CD4-positive, CD25-positive, alpha-beta regulatory T cell (primary cell): Measurements from ENCODE around the gene EPB41L2. TPM values are rescaled to one million over a fixed set of nuclear protein-coding genes. Genes with fewer than 3 reads are reported as not detected.

ENCODE experiments used
- ATAC-seq, 2 donors: fragments of 150-1000 bp; cut with Tn5 transposase; one replicate each; pipeline ENCODE4 v1.10.0; 2021; ENCODE audit warnings: low read depth in 2 of 2, moderate number of reproducible peaks in 2 of 2, moderate library complexity in 1 of 2
- DNase-seq, 3 donors: peaks; one replicate each; pipeline versions ENCODE4 v3.0.0 to v3.0.0-alpha.2; 2012 to 2022; ENCODE audit warnings: mixed read lengths in 1 of 3
- H3K27ac ChIP-seq: one replicate; pipeline ENCODE4 v1.7.0; 2013; ENCODE audit warnings: mild to moderate bottlenecking, low read length; ENCODE audit not compliant: insufficient read depth, poor library complexity, severe bottlenecking
- H3K27me3 ChIP-seq: one replicate; pipeline ENCODE4 v1.7.0; 2013; ENCODE audit warnings: low read length; ENCODE audit not compliant: control insufficient read depth, insufficient read depth
- H3K36me3 ChIP-seq: one replicate; pipeline ENCODE4 v1.7.0; 2013; ENCODE audit warnings: mild to moderate bottlenecking, low read length, moderate library complexity; ENCODE audit not compliant: control insufficient read depth, insufficient read depth
- H3K4me1 ChIP-seq: 2 replicates; pipeline ENCODE4 v1.7.0; 2013; ENCODE audit warnings: mild to moderate bottlenecking, low read length; ENCODE audit not compliant: insufficient read depth, control insufficient read depth, poor library complexity, severe bottlenecking
- H3K4me3 ChIP-seq: one replicate; pipeline ENCODE4 v1.7.0; 2013; ENCODE audit warnings: low read depth, mild to moderate bottlenecking, low read length, moderate library complexity
- H3K9me3 ChIP-seq, 2 experiments: 1 replicate in 1 of 2; 2 replicates in 1 of 2; pipeline ENCODE4 v1.7.0; 2013; ENCODE audit warnings: low read length in 2 of 2, mild to moderate bottlenecking in 1 of 2, moderate library complexity in 1 of 2; ENCODE audit not compliant: control insufficient read depth in 2 of 2
- H3K27ac Mint-ChIP-seq, 3 donors: one replicate each; pipeline ENCODE4 v1.8.0; 2020 to 2022; ENCODE audit warnings: mild to moderate bottlenecking in 3 of 3, mixed read lengths in 3 of 3, moderate library complexity in 2 of 3
- H3K27me3 Mint-ChIP-seq: one replicate; pipeline ENCODE4 v1.8.0; 2022; ENCODE audit warnings: mild to moderate bottlenecking, mixed read lengths
- H3K36me3 Mint-ChIP-seq: one replicate; pipeline ENCODE4 v1.8.0; 2020; ENCODE audit warnings: mixed read lengths
- H3K4me1 Mint-ChIP-seq, 4 donors: one replicate each; pipeline ENCODE4 v1.8.0; 2020 to 2022; ENCODE audit warnings: mixed read lengths in 4 of 4, mild to moderate bottlenecking in 1 of 4
- H3K4me3 Mint-ChIP-seq, 4 donors: one replicate each; pipeline ENCODE4 v1.8.0; 2020 to 2022; ENCODE audit warnings: mild to moderate bottlenecking in 4 of 4, mixed read lengths in 4 of 4, moderate library complexity in 3 of 4
- H3K9me3 Mint-ChIP-seq, 7 donors: one replicate each; pipeline ENCODE4 v1.8.0; 2020 to 2022; ENCODE audit warnings: mixed read lengths in 7 of 7, mild to moderate bottlenecking in 3 of 7, moderate library complexity in 2 of 7
- polyA plus RNA-seq, 4 donors: library from polyadenylated mRNA; unstranded; fragments of 300-500 nt; fragmentation: Illumina TruSeq; gene quantifications; one replicate each; pipeline ENCODE4 v1.2.3, GENCODE V29; 2021
- total RNA-seq: library from RNA; stranded (reverse); gene quantifications from one replicate; pipeline ENCODE4 v1.2.3, GENCODE V29; 2022

EPB41L2 gene
- total and polyA plus RNA-seq, 5 donors from 2014 or later = 3.3 to 13.6 (median 3.8) TPM

GRCh38 chr6:130981409-130981808 is 81.6 kb downstream of the EPB41L2 start:
- Histone ChIP-seq H3K9me3 (no peaks in the 10 kb centered on the region), H3K4me1 (no peaks in the 10 kb centered on the region), H3K27me3 (no peaks in the 10 kb centered on the region), H3K27ac (no peak overlapping the region), H3K4me3 (no peak overlapping the region), H3K36me3 (no peaks in the 10 kb centered on the region)
- Mint-ChIP-seq H3K36me3 (peaks cover 8% of the 10 kb centered on the region), H3K27ac (no peak overlapping the region), H3K4me3 (no peak overlapping the region), H3K27me3 (peaks cover 2% of the 10 kb centered on the region), H3K4me1 (peaks cover 0 to 9% (median 3%) of the 10 kb centered on the region in 4 donors), H3K9me3 (peaks cover 0 to 10% (median 1%) of the 10 kb centered on the region in 7 donors)
- no peak for ATAC-seq
- DNase-seq = no peak

GRCh38 chr6:130980310-130981032 is 82.6 kb downstream of the EPB41L2 start:
- H3K9me3 Mint-ChIP-seq = peaks cover 0 to 7% (median 0%) of the 10 kb centered on the region in 7 donors
- peaks cover 0 to 6% (median 3%) of the 10 kb centered on the region in 4 donors for H3K4me1 Mint-ChIP-seq
- Histone ChIP-seq H3K4me1 (no peaks in the 10 kb centered on the region), H3K4me3 (no peak overlapping the region), H3K9me3 (no peaks in the 10 kb centered on the region), H3K27ac (no peak overlapping the region), H3K36me3 (no peaks in the 10 kb centered on the region), H3K27me3 (no peaks in the 10 kb centered on the region)
- DNase-seq = no peak
- ATAC-seq = no peak
- H3K4me3 Mint-ChIP-seq = no peak overlapping the region
- H3K36me3 Mint-ChIP-seq = peaks cover 8% of the 10 kb centered on the region
- H3K27ac Mint-ChIP-seq = peak overlapping the region in 1 of 3 donors; percentile 5
- H3K27me3 Mint-ChIP-seq = peaks cover 6% of the 10 kb centered on the region

- Histone ChIP-seq H3K27me3 (no peaks in the 10 kb centered on the region), H3K4me3 (no peak overlapping the region), H3K36me3 (no peaks in the 10 kb centered on the region), H3K27ac (no peak overlapping the region), H3K9me3 (no peaks in the 10 kb centered on the region), H3K4me1 (no peaks in the 10 kb centered on the region)
- Mint-ChIP-seq H3K27me3 (peaks cover 6% of the 10 kb centered on the region), H3K27ac (no peak overlapping the region), H3K4me3 (peak overlapping the region in 1 of 4 donors; percentile 36), H3K36me3 (peaks cover 4% of the 10 kb centered on the region), H3K9me3 (peaks cover 0 to 6% (median 0%) of the 10 kb centered on the region in 7 donors), H3K4me1 (peaks cover 0 to 6% (median 2%) of the 10 kb centered on the region in 4 donors)
- ATAC-seq = no peak
- DNase-seq = no peak
These were observed 84.2 kb downstream of the EPB41L2 start for GRCh38 chr6:130978660-130979396.

- Histone ChIP-seq H3K27ac (no peak overlapping the region), H3K4me1 (no peaks in the 10 kb centered on the region), H3K9me3 (no peaks in the 10 kb centered on the region), H3K4me3 (no peak overlapping the region), H3K27me3 (no peaks in the 10 kb centered on the region), H3K36me3 (no peaks in the 10 kb centered on the region)
- peaks cover 4% of the 10 kb centered on the region for H3K36me3 Mint-ChIP-seq
- no peak overlapping the region for H3K27ac Mint-ChIP-seq
- peaks cover 0 to 6% (median 0%) of the 10 kb centered on the region in 7 donors for H3K9me3 Mint-ChIP-seq
- no peak for ATAC-seq
- no peak overlapping the region for H3K4me3 Mint-ChIP-seq
- H3K27me3 Mint-ChIP-seq = peaks cover 6% of the 10 kb centered on the region
- no peak for DNase-seq
- peaks cover 0 to 6% (median 2%) of the 10 kb centered on the region in 4 donors for H3K4me1 Mint-ChIP-seq
These were observed 84.9 kb downstream of the EPB41L2 start for GRCh38 chr6:130978180-130978579.

- H3K4me1 ChIP-seq = no peaks in the 10 kb centered on the region
- Mint-ChIP-seq H3K4me1 (peaks cover 0 to 6% (median 2%) of the 10 kb centered on the region in 4 donors), H3K4me3 (no peak overlapping the region), H3K27ac (no peak overlapping the region), H3K27me3 (peaks cover 6% of the 10 kb centered on the region), H3K36me3 (peaks cover 4% of the 10 kb centered on the region), H3K9me3 (peaks cover 0 to 6% (median 0%) of the 10 kb centered on the region in 7 donors)
- no peak overlapping the region for H3K4me3 ChIP-seq
- no peaks in the 10 kb centered on the region for H3K9me3 ChIP-seq
- H3K36me3 ChIP-seq = no peaks in the 10 kb centered on the region
- ATAC-seq (no peak), DNase-seq (no peak)
- H3K27ac ChIP-seq = no peak overlapping the region
- H3K27me3 ChIP-seq = no peaks in the 10 kb centered on the region
These were observed 87.7 kb downstream of the EPB41L2 start for GRCh38 chr6:130975325-130975724.

GRCh38 chr6:130973521-130974277 is 89.3 kb downstream of the EPB41L2 start:
- Mint-ChIP-seq H3K36me3 (no peaks in the 10 kb centered on the region), H3K27me3 (peaks cover 6% of the 10 kb centered on the region), H3K9me3 (no peaks in the 10 kb centered on the region), H3K4me3 (no peak overlapping the region), H3K4me1 (peaks cover 0 to under 1% (median 0%) of the 10 kb centered on the region in 4 donors), H3K27ac (no peak overlapping the region)
- DNase-seq (no peak), ATAC-seq (no peak)
- no peaks in the 10 kb centered on the region for H3K27me3 ChIP-seq
- H3K9me3 ChIP-seq = no peaks in the 10 kb centered on the region
- H3K4me3 ChIP-seq = no peak overlapping the region
- H3K4me1 ChIP-seq = no peaks in the 10 kb centered on the region
- no peak overlapping the region for H3K27ac ChIP-seq
- H3K36me3 ChIP-seq = no peaks in the 10 kb centered on the region

GRCh38 chr6:130971504-130971903 is 91.5 kb downstream of the EPB41L2 start:
- no peak for ATAC-seq
- no peak for DNase-seq
- Mint-ChIP-seq H3K4me1 (no peaks in the 10 kb centered on the region), H3K27me3 (peaks cover 5% of the 10 kb centered on the region), H3K9me3 (no peaks in the 10 kb centered on the region), H3K4me3 (no peak overlapping the region), H3K36me3 (no peaks in the 10 kb centered on the region), H3K27ac (no peak overlapping the region)
- Histone ChIP-seq H3K4me1 (no peaks in the 10 kb centered on the region), H3K27ac (no peak overlapping the region), H3K4me3 (no peak overlapping the region), H3K9me3 (no peaks in the 10 kb centered on the region), H3K27me3 (no peaks in the 10 kb centered on the region), H3K36me3 (no peaks in the 10 kb centered on the region)
